HEK293 (cell line): Measurements from ENCODE around the gene GABRD.

Source experiments
- CTCF ChIA-PET: fragments of 350-600 bp; formaldehyde crosslinking; extraction: SDS; loops from one replicate; lab custom pipeline; 2021; ENCODE audit warnings: antibody characterized with exemption; lab: Yijun Ruan, JAX
- POLR2A ChIA-PET: fragments of 300-600 bp; formaldehyde crosslinking; extraction: SDS; loops from one replicate; lab custom pipeline; 2020; ENCODE audit warnings: antibody characterized with exemption, inconsistent platforms; lab: Yijun Ruan, JAX
- H3K27ac ChIP-seq: fragments of 200-500 bp; sonication (Bioruptor generic); 2 replicates; pipeline ENCODE4 v1.5.1; 2014; ENCODE audit warnings: low read depth, low read length, control low read depth, inconsistent platforms; ENCODE audit errors: extremely low read depth
- H3K36me3 ChIP-seq, 2 experiments: fragments of 200-500 bp in 1 of 2; sonication (Bioruptor generic) in 1 of 2; 1 replicate in 1 of 2; 2 replicates in 1 of 2; pipeline ENCODE4 v1.5.1; 2014 to 2017; ENCODE audit warnings: inconsistent platforms in 2 of 2, low read length in 2 of 2; ENCODE audit not compliant: control insufficient read depth in 2 of 2, insufficient read depth in 1 of 2
- H3K4me1 ChIP-seq: fragments of 200-500 bp; sonication (Bioruptor generic); 2 replicates; pipeline ENCODE4 v1.5.1; 2014; ENCODE audit warnings: mild to moderate bottlenecking, low read length, inconsistent platforms; ENCODE audit not compliant: control insufficient read depth, insufficient read depth
- H3K4me3 ChIP-seq: 2 replicates; pipeline ENCODE4 v1.5.1; 2011; ENCODE audit warnings: low read depth, mild to moderate bottlenecking, control low read depth, low read length, moderate library complexity
- H3K9me3 ChIP-seq: fragments of 200-500 bp; sonication (Bioruptor generic); 2 replicates; pipeline ENCODE4 v1.5.1; 2014; ENCODE audit warnings: low read depth, low read length, inconsistent platforms; ENCODE audit not compliant: control insufficient read depth, insufficient read depth
- GFI1B ChIP-seq: fragments of 450-650 bp; formaldehyde crosslinking; IDR thresholded peaks from 2 replicates; pipeline ENCODE4 v1.5.1; 2016; ENCODE audit warnings: missing biosample characterization, missing genetic modification characterization
- HOXD13 ChIP-seq: sonication (generic); formaldehyde crosslinking; IDR thresholded peaks from 2 replicates; pipeline ENCODE4 v1.8.0; 2022; ENCODE audit warnings: missing genetic modification reagents, borderline replicate concordance
- REPIN1 ChIP-seq: fragments of 450-650 bp; formaldehyde crosslinking; IDR thresholded peaks from 2 replicates; pipeline ENCODE4 v1.5.1; 2017; ENCODE audit warnings: missing biosample characterization, missing genetic modification characterization, low read depth
- SP3 ChIP-seq: fragments of 450-650 bp; formaldehyde crosslinking; IDR thresholded peaks from 2 replicates; pipeline ENCODE4 v1.5.1; 2016; ENCODE audit warnings: missing biosample characterization, missing genetic modification characterization
- WT1 ChIP-seq: fragments of 450-650 bp; formaldehyde crosslinking; IDR thresholded peaks from 2 replicates; pipeline ENCODE4 v1.5.1; 2016; ENCODE audit warnings: missing biosample characterization, missing genetic modification characterization
- ZBTB17 ChIP-seq: fragments of 450-650 bp; formaldehyde crosslinking; IDR thresholded peaks from 2 replicates; pipeline ENCODE4 v1.5.1; 2016; ENCODE audit warnings: missing biosample characterization, missing genetic modification characterization
- ZNF175 ChIP-seq: fragments of 450-650 bp; formaldehyde crosslinking; IDR thresholded peaks from 2 replicates; pipeline ENCODE4 v1.5.1; 2016; ENCODE audit warnings: missing biosample characterization, missing genetic modification characterization
- ZNF302 ChIP-seq: fragments of 450-650 bp; formaldehyde crosslinking; IDR thresholded peaks from 2 replicates; pipeline ENCODE4 v1.5.1; 2016; ENCODE audit warnings: missing biosample characterization, missing genetic modification characterization, low read depth
- ZNF501 ChIP-seq: fragments of 450-650 bp; formaldehyde crosslinking; IDR thresholded peaks from 2 replicates; pipeline ENCODE4 v1.5.1; 2016; ENCODE audit warnings: missing biosample characterization, missing genetic modification characterization
- ZNF830 ChIP-seq: fragments of 450-650 bp; IDR thresholded peaks from 2 replicates; pipeline ENCODE4 v1.5.0; 2018; ENCODE audit warnings: missing biosample characterization, missing genetic modification characterization, low read depth, mild to moderate bottlenecking, moderate library complexity
- ZSCAN16 ChIP-seq: fragments of 450-650 bp; formaldehyde crosslinking; IDR thresholded peaks from 2 replicates; pipeline ENCODE4 v1.5.1; 2016; ENCODE audit warnings: missing biosample characterization, missing genetic modification characterization
- TF ChIP-seq, protein P1 (sequence below): fragments of 450-650 bp; formaldehyde crosslinking; IDR thresholded peaks from 2 replicates; pipeline ENCODE4 v1.5.1; 2017; ENCODE audit warnings: missing biosample characterization, missing genetic modification characterization
- TF ChIP-seq, protein P2 (sequence below): fragments of 450-650 bp; formaldehyde crosslinking; IDR thresholded peaks from 2 replicates; pipeline ENCODE4 v1.5.1; 2016; ENCODE audit warnings: missing biosample characterization, missing genetic modification characterization
- TF ChIP-seq, protein P3 (sequence below): fragments of 450-650 bp; formaldehyde crosslinking; IDR thresholded peaks from 2 replicates; pipeline ENCODE4 v1.5.1; 2016; ENCODE audit warnings: missing biosample characterization, missing genetic modification characterization
- TF ChIP-seq, protein P4 (sequence below): fragments of 450-650 bp; formaldehyde crosslinking; IDR thresholded peaks from 2 replicates; pipeline ENCODE4 v1.5.1; 2016; ENCODE audit warnings: missing biosample characterization, missing genetic modification characterization, low read depth
- TF ChIP-seq, protein P5 (sequence below): fragments of 450-650 bp; formaldehyde crosslinking; IDR thresholded peaks from 2 replicates; pipeline ENCODE4 v1.5.1; 2016; ENCODE audit warnings: missing biosample characterization, missing genetic modification characterization

The GABRD gene

DNA sequence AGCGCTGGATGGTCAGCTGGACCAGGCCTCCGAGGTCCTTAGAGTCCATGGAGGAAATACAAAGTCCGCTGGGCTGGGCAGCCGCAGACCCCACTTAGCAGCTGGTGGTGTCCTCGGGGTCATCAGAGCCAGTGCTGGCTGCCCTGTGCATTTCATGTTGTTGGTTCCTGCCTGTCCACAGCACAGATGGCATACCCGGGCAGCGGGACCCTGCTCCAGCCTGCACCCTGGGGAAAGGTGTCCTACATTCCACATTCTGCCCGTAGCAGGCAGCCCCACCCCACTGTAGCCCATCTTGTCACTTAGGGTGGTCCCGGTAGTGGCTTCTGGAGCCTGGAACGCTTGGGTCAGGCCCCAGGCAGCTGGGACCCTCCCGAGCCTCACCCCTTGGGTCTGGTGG is 50.9 kb downstream of the GABRD start:
- Histone ChIP-seq H3K27ac (no peak overlapping the region), H3K4me1 (no peaks in the 10 kb centered on the region)
- POLR2A ChIA-PET, result no interaction called here
- TF ChIP-seq, protein P1, sequence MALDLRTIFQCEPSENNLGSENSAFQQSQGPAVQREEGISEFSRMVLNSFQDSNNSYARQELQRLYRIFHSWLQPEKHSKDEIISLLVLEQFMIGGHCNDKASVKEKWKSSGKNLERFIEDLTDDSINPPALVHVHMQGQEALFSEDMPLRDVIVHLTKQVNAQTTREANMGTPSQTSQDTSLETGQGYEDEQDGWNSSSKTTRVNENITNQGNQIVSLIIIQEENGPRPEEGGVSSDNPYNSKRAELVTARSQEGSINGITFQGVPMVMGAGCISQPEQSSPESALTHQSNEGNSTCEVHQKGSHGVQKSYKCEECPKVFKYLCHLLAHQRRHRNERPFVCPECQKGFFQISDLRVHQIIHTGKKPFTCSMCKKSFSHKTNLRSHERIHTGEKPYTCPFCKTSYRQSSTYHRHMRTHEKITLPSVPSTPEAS (tag by site-specific recombination), result no peak
- TF ChIP-seq ZNF501 (tag by site-specific recombination) (no peak), HOXD13 (no peak), ZNF830 (tag by site-specific recombination) (no peak), REPIN1 (tag by site-specific recombination) (no peak), ZNF302 (tag by site-specific recombination) (no peak), ZSCAN16 (tag by site-specific recombination) (no peak), ZNF175 (tag by site-specific recombination) (no peak), ZBTB17 (no peak), GFI1B (no peak), SP3 (tag by site-specific recombination) (no peak), WT1 (tag by site-specific recombination) (no peak)
- TF ChIP-seq, protein P2, sequence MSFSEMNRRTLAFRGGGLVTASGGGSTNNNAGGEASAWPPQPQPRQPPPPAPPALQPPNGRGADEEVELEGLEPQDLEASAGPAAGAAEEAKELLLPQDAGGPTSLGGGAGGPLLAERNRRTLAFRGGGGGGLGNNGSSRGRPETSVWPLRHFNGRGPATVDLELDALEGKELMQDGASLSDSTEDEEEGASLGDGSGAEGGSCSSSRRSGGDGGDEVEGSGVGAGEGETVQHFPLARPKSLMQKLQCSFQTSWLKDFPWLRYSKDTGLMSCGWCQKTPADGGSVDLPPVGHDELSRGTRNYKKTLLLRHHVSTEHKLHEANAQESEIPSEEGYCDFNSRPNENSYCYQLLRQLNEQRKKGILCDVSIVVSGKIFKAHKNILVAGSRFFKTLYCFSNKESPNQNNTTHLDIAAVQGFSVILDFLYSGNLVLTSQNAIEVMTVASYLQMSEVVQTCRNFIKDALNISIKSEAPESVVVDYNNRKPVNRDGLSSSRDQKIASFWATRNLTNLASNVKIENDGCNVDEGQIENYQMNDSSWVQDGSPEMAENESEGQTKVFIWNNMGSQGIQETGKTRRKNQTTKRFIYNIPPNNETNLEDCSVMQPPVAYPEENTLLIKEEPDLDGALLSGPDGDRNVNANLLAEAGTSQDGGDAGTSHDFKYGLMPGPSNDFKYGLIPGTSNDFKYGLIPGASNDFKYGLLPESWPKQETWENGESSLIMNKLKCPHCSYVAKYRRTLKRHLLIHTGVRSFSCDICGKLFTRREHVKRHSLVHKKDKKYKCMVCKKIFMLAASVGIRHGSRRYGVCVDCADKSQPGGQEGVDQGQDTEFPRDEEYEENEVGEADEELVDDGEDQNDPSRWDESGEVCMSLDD (tag by site-specific recombination), result no peak
- TF ChIP-seq, protein P3, sequence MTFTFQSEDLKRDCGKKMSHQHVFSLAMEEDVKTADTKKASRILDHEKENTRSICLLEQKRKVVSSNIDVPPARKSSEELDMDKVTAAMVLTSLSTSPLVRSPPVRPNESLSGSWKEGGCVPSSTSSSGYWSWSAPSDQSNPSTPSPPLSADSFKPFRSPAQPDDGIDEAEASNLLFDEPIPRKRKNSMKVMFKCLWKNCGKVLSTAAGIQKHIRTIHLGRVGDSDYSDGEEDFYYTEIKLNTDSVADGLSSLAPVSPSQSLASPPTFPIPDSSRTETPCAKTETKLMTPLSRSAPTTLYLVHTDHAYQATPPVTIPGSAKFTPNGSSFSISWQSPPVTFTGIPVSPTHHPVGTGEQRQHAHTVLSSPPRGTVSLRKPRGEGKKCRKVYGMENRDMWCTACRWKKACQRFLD (tag by site-specific recombination), result no peak
- TF ChIP-seq, protein P4, sequence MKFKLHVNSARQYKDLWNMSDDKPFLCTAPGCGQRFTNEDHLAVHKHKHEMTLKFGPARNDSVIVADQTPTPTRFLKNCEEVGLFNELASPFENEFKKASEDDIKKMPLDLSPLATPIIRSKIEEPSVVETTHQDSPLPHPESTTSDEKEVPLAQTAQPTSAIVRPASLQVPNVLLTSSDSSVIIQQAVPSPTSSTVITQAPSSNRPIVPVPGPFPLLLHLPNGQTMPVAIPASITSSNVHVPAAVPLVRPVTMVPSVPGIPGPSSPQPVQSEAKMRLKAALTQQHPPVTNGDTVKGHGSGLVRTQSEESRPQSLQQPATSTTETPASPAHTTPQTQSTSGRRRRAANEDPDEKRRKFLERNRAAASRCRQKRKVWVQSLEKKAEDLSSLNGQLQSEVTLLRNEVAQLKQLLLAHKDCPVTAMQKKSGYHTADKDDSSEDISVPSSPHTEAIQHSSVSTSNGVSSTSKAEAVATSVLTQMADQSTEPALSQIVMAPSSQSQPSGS (tag by site-specific recombination), result no peak
- TF ChIP-seq, protein P5, sequence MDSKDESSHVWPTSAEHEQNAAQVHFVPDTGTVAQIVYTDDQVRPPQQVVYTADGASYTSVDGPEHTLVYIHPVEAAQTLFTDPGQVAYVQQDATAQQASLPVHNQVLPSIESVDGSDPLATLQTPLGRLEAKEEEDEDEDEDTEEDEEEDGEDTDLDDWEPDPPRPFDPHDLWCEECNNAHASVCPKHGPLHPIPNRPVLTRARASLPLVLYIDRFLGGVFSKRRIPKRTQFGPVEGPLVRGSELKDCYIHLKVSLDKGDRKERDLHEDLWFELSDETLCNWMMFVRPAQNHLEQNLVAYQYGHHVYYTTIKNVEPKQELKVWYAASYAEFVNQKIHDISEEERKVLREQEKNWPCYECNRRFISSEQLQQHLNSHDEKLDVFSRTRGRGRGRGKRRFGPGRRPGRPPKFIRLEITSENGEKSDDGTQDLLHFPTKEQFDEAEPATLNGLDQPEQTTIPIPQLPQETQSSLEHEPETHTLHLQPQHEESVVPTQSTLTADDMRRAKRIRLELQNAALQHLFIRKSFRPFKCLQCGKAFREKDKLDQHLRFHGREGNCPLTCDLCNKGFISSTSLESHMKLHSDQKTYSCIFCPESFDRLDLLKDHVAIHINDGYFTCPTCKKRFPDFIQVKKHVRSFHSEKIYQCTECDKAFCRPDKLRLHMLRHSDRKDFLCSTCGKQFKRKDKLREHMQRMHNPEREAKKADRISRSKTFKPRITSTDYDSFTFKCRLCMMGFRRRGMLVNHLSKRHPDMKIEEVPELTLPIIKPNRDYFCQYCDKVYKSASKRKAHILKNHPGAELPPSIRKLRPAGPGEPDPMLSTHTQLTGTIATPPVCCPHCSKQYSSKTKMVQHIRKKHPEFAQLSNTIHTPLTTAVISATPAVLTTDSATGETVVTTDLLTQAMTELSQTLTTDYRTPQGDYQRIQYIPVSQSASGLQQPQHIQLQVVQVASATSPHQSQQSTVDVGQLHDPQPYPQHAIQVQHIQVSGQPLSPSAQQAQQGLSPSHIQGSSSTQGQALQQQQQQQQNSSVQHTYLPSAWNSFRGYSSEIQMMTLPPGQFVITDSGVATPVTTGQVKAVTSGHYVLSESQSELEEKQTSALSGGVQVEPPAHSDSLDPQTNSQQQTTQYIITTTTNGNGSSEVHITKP (tag by site-specific recombination), result no peak
- TF ChIP-seq, all 188 proteins: peak for 0
- CTCF ChIA-PET, result no interaction called here
- Histone ChIP-seq H3K9me3 (no peaks in the 10 kb centered on the region), H3K36me3 (peaks cover 0 to 43% of the 10 kb centered on the region in 2 experiments; a peak in 1 of 3 replicates), H3K4me3 (no peak overlapping the region)
